ENCODE measurements around the gene ANGEL2.

- TF ChIP-seq RAD21 (IDR thresholded peaks at IDR 0.05; ENCODE audit: low read depth) (no peak), SIN3A (IDR thresholded peaks at IDR 0.05; ENCODE audit: low read depth) (no peak), ATF3 (IDR thresholded peaks at IDR 0.05) (no peak), MAX (IDR thresholded peaks at IDR 0.05) (no peak), CTCF (IDR thresholded peaks at IDR 0.05 in 2 of 3, conservative IDR thresholded peaks at IDR 0.05 in 1 of 3; ENCODE audit: borderline replicate concordance in 1 of 3, insufficient read depth in 1 of 3, low read depth in 2 of 3, low read length in 2 of 3) (no peak)
These were observed 60.6 kb downstream of the ANGEL2 start for GRCh38 chr1:212955098-212955497.

Data from HCT116 (cell line).